HCT116 (cell line): ENCODE data around the gene MUC3A.

Source experiments
- CEBPB ChIP-seq: IDR thresholded peaks from 2 replicates; pipeline ENCODE4 v1.6.1; 2012; ENCODE audit warnings: low read depth
- MAX ChIP-seq: IDR thresholded peaks from 2 replicates; pipeline ENCODE4 v1.6.1; 2012
- POLR2AphosphoS5 ChIP-seq: IDR thresholded peaks from 2 replicates; pipeline ENCODE4 v1.6.1; 2011; ENCODE audit warnings: mild to moderate bottlenecking, low read depth, low read length, moderate library complexity

DNA sequence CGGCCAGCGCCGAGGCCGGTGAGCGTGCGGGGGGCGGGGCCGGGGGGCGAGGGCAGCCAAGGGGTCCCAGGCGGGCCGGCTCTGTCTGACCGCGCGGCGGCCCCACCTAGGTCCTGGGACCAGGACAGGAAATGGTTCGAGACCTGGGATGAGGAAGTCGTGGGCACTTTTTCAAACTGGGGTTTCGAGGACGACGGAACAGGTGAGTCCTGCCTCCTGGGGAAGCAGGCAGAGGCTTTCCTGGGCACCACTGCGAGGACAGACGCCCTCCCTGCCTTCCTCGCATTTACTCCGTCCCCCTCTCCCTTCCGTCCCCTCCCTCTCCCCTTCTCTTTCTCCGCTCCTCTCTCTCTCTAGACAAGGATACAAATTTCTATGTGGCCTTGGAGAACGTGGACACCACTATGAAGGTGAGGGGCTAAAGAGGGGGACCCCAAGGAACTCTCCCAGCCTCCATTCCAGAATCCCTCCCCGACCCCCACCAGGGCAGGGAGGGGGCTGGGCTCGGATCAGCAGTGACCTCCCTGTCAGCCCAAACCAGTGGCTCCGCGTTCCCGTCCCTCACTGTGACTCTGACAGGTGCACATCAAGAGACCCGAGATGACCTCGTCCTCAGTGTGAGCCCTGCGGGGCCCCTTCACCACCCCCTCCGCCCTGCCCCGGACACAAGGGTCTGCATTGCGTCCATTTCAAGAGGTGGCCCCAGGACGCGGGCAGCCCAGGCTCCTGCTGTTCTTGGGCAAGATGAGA, 17.4 kb downstream of the MUC3A start:
- TF ChIP-seq MAX = no peak
- TF ChIP-seq POLR2AphosphoS5 = no peak
- no peak for TF ChIP-seq CEBPB
